Esophagus squamous epithelium (tissue), 5 donors: ENCODE data around the gene MAP4K1. TPM values are rescaled to one million over a fixed set of nuclear protein-coding genes. Genes with fewer than 3 reads are reported as not detected.
A peak's percentile ranks its signal among the peaks of the same experiment; 100 is the strongest.

Experiments used
- DNase-seq: peaks from one replicate; lab custom pipeline; 2025; lab: John Stamatoyannopoulos, UW
- H3K27ac ChIP-seq, 4 donors: fragments of 200-600 bp; sonication (generic); one replicate each; pipeline ENCODE4 v1.5.1; 2016 to 2019; ENCODE audit warnings: mild to moderate bottlenecking in 1 of 4
- H3K27me3 ChIP-seq, 4 donors: fragments of 200-600 bp; sonication (generic); 1 replicate in 3 of 4; 2 replicates in 1 of 4; pipeline versions ENCODE4 v1.5.1 to v1.6.0; 2017 to 2021; ENCODE audit warnings: antibody characterized with exemption in 1 of 4
- H3K36me3 ChIP-seq, 3 donors: fragments of 200-600 bp; sonication (generic); one replicate each; pipeline ENCODE4 v1.5.1; 2016 to 2019
- H3K4me1 ChIP-seq, 3 donors: fragments of 200-600 bp; sonication (generic); one replicate each; pipeline ENCODE4 v1.5.1; 2017 to 2019
- H3K4me3 ChIP-seq, 4 donors: fragments of 200-600 bp; sonication (generic); 1 replicate in 3 of 4; 2 replicates in 1 of 4; pipeline ENCODE4 v1.5.1; 2016 to 2019; ENCODE audit warnings: mild to moderate bottlenecking in 2 of 4, moderate library complexity in 1 of 4
- H3K9me3 ChIP-seq, 3 donors: fragments of 200-600 bp; sonication (generic); one replicate each; pipeline ENCODE4 v1.5.1; 2016 to 2019
- POLR2A ChIP-seq, 4 donors: fragments of 450-650 bp; IDR thresholded peaks; one replicate each; pipeline ENCODE4 v1.6.1; 2017; ENCODE audit warnings: antibody characterized with exemption in 4 of 4, mild to moderate bottlenecking in 4 of 4, moderate library complexity in 3 of 4
- WGBS, 2 donors: methylation state at CpG; one replicate each; pipeline ENCODE4 v1.1.5; 2018; 5-methylcytosine and 5-hydroxymethylcytosine counted together
- intact Hi-C: fragments of 100-400 bp; cut with DNase I; formaldehyde crosslinking; loops from one replicate; pipeline ENCODE4 v1.15.0; 2022
- total RNA-seq, 4 donors: library from RNA; depleted of rRNA; stranded (reverse); fragments of >200 nt; gene quantifications; one replicate each; pipeline ENCODE4 v1.1.0, GENCODE V29; 2016
- TF ChIP-seq, protein P1 (sequence below), 6 experiments: fragments of 450-650 bp in 4 of 6; fragments of 200-600 bp in 2 of 6; sonication (generic) in 2 of 6; IDR thresholded peaks; one replicate each; pipeline ENCODE4 v1.5.1; 2016 to 2019; ENCODE audit warnings: antibody characterized with exemption in 6 of 6, mild to moderate bottlenecking in 4 of 6, moderate library complexity in 4 of 6
- donor health status: DM: yes; HTN: yes; CAD: no.

Gene MAP4K1
- 1 to 10 TPM; 1.5 to 4.2 (median 2.7) TPM for total RNA-seq

DNA sequence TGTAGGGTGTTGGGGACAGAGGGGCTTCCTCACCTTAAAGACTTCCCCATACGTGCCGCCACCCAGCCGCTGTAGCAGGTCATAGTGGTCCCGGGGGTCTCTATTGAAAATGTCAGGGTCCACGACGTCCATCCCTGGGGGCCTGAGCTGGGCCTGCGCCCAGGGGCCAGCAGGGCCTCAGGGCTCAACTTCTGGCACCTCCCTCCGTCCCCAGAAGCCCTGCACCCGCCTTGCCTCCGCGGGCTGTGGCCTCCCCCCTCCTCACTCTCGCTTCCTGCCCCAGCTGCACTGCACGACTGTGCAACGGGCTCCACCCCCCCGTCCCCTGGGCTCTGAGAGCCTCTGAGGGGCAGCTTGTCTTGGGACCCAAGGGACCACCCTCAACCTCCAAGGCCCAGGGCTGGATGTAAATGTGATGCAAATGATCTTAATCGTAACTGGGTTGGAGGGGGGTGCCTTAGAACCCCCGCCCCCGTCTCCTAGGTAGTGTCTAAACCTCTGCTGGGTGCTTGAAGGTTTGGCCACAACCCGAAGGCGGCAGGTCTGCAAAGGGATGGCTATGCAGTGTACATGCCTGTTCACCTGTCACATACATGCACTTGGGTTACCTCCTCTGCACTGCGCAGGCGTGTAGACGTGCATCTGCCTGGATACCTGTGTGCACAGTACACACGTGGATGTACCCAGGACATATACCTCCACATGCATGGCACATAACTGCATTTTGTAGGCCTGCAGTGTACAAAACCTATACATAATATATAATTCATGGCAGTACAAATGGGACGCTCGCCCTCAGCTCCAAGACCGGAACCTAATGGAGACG lies at the start of gene MAP4K1:
Gene MAP4K1 (minus strand): TSS at position 190 of the 826 bp plus-strand sequence. CDS start 58 bp downstream, at position 132.
- WGBS, 2 donors = 36 to 53% methylated on average over 12 to 13 of the region's 28 CpGs
- peak; percentile 54 for DNase-seq
- Histone ChIP-seq H3K27me3 (no peaks in the 10 kb centered on the region), H3K4me1 (peaks cover 16 to 33% (median 18%) of the 10 kb centered on the region in 3 donors), H3K9me3 (no peaks in the 10 kb centered on the region), H3K27ac (peak within 1 kb of the TSS; percentile 84 to 97 (median 90)), H3K36me3 (peaks cover 9 to 32% (median 14%) of the 10 kb centered on the region in 3 donors), H3K4me3 (peak within 1 kb of the TSS; percentile 62 to 98 (median 90))
- intact Hi-C loops = no loop called here
- TF ChIP-seq POLR2A (IDR thresholded peaks at IDR 0.05) = no peak
- TF ChIP-seq, protein P1, sequence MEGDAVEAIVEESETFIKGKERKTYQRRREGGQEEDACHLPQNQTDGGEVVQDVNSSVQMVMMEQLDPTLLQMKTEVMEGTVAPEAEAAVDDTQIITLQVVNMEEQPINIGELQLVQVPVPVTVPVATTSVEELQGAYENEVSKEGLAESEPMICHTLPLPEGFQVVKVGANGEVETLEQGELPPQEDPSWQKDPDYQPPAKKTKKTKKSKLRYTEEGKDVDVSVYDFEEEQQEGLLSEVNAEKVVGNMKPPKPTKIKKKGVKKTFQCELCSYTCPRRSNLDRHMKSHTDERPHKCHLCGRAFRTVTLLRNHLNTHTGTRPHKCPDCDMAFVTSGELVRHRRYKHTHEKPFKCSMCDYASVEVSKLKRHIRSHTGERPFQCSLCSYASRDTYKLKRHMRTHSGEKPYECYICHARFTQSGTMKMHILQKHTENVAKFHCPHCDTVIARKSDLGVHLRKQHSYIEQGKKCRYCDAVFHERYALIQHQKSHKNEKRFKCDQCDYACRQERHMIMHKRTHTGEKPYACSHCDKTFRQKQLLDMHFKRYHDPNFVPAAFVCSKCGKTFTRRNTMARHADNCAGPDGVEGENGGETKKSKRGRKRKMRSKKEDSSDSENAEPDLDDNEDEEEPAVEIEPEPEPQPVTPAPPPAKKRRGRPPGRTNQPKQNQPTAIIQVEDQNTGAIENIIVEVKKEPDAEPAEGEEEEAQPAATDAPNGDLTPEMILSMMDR (IDR thresholded peaks at IDR 0.05) = no peak

DNA sequence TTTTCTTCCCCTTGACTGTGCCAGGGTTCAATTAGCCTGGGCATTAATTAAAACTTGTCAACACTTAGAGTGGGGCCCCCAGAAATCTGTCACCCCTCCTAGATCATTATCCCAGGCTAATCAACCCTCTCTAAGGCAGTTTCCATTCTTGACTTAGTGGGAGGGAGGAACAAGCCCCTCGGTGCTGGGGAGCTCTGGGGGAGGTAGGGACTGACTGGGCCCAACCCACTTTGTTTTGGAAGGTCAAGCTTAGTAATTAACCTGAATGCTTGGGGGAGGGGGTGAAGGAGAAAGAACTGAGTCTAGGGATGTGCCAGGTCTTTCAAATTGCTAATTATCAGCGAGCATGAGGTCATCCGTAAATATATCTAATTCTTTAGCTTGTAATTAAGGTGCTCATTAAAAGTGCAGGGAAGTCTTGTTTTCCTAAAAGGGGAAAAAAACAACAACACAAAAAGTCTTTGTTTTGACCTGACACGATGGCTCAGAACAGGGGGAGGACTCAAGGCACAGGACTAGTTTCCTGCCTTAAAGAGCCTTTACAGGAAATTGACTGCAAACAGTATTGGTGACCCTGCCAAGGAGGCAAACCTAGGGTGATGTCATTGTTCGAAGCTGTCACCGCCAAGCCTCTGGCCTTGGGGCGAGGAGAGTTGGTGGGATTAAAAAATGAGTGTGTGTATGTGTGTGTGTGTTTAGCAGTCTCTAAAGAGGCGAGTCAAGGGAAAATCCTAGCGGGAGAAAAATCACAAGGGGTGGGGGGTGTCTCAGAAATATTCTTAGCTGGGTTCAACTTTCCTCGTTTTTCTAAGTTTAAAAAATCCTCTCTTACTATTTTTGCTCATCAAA lies 49.1 kb upstream of the MAP4K1 start:
- 10 to 29% methylated on average over 9 to 10 of the region's 10 CpGs for WGBS, 2 donors
- peak overlapping the region; percentile 97 to 100 (median 98) for H3K27ac ChIP-seq
- H3K9me3 ChIP-seq = no peaks in the 10 kb centered on the region
- H3K4me3 ChIP-seq = peak overlapping the region in 1 of 4 donors; percentile 29
- TF ChIP-seq, protein P1 (IDR thresholded peaks at IDR 0.05) = no peak
- peak in 2 of 4 donors; percentile 8 to 22 for TF ChIP-seq POLR2A (IDR thresholded peaks at IDR 0.05)
- no peak for DNase-seq
- H3K27me3 ChIP-seq = no peaks in the 10 kb centered on the region
- peaks cover 0 to 32% (median 4%) of the 10 kb centered on the region in 3 donors for H3K36me3 ChIP-seq
- intact Hi-C loops = no loop called here
- H3K4me1 ChIP-seq = peaks cover 80 to 100% (median 91%) of the 10 kb centered on the region in 3 donors

DNA sequence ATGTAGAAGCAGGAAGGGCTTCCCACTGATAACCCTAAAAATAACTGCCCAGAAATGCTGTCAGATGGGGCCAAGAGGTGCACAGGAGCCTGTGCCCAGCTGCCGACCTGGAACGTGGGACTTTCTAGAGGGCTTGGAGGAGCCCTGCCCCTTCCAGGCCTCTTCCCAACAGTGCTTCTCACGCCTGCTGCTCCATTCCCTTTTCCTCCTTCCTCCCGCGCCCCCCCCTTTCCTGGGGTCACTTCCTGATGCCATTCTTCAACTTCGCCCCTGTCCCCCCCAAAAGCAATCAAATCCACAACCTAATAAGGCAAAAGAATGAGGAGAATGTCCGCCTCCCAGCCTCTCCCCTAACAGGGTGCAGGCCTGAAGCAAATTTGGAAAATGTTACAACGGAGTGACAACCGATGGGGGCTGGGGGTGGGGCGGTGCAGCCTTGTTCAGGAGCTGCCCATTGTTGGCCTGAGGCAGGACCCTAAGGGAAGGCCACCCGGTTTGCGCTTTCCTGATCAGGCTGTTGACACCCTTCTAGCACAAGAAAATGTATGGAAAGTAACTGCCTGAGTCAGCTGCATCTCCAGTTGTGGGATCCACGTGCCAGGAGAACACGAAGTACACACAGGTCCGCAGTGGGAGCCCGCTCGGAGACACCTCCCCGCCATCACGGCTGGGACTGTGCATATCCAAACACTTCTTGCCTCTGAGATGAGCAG lies 48.4 kb upstream of the MAP4K1 start:
- H3K4me1 ChIP-seq = peaks cover 87 to 100% (median 96%) of the 10 kb centered on the region in 3 donors
- H3K36me3 ChIP-seq = peaks cover 0 to 34% (median 4%) of the 10 kb centered on the region in 3 donors
- no peaks in the 10 kb centered on the region for H3K27me3 ChIP-seq
- DNase-seq = no peak
- peak overlapping the region in 1 of 4 donors; percentile 29 for H3K4me3 ChIP-seq
- whole genome bisulfite sequencing, 2 donors = 39 to 43% methylated on average over 11 to 14 of the region's 19 CpGs
- peak overlapping the region; percentile 97 to 100 (median 98) for H3K27ac ChIP-seq
- H3K9me3 ChIP-seq = no peaks in the 10 kb centered on the region
- intact Hi-C loops = no loop called here
- TF ChIP-seq POLR2A (IDR thresholded peaks at IDR 0.05) = peak in 2 of 4 donors; percentile 16 to 28
- TF ChIP-seq, protein P1 (IDR thresholded peaks at IDR 0.05) = no peak

DNA sequence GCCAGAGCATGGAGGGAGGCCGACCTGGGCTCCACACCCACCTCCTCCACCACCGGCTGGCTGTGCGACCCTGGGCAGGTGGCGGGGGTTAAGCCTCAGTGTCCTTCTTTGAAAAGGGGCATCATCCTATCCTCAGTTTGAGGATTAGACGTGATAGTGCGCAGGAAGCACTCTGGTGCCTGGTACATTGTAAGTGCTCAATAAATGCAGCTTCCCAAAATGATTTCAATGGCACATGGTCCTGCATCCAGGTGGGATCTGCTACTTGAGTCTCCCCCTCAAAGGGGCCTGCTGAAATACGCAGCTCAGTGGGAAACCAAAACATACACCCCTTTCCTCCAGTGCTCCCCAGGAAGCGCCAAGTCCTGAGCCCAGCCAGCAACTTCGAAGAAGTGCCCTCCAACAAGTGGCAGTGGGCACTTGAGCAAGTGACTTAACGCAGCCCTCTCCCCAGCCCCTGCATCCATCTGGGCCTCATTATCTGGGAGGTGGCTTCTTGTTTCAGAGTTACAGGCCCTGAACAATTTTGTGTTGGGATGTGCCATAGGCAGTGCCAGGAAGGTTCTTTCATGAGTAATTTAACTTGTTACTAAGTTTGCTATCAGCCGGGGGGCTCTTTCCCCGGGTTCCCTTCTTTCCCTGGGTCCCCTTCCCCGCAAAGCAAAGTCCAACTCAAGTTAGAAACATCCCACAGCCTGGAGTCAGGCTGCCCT lies 47.6 kb upstream of the MAP4K1 start:
- intact Hi-C loops = no loop called here
- peaks cover 0 to 41% (median 4%) of the 10 kb centered on the region in 3 donors for H3K36me3 ChIP-seq
- peak overlapping the region; percentile 97 to 100 (median 98) for H3K27ac ChIP-seq
- H3K4me1 ChIP-seq = peaks cover 94 to 100% (median 97%) of the 10 kb centered on the region in 3 donors
- H3K9me3 ChIP-seq = no peaks in the 10 kb centered on the region
- WGBS, 2 donors = 45 to 60% methylated on average over 9 to 10 of the region's 13 CpGs
- TF ChIP-seq POLR2A (IDR thresholded peaks at IDR 0.05) = no peak
- TF ChIP-seq, protein P1 (IDR thresholded peaks at IDR 0.05) = no peak
- H3K4me3 ChIP-seq = peak overlapping the region in 1 of 4 donors; percentile 9
- no peak for DNase-seq
- no peaks in the 10 kb centered on the region for H3K27me3 ChIP-seq
